Endothelial cell of umbilical vein (primary cell): Measurements from ENCODE around the gene MXI1. TPM values are rescaled to one million over a fixed set of nuclear protein-coding genes. Genes with fewer than 3 reads are reported as not detected.

Experiments used
- BruUV-seq: library from RNA; stranded (reverse); fragments of 400-500 nt; replicated peaks from 2 replicates; lab custom pipeline; 2021; lab: Mats Ljungman, UMichigan
- CTCF ChIA-PET: fragments of 300-600, 350-600 bp; sonication (Branson Sonifier 250); formaldehyde crosslinking; loops from one replicate; lab custom pipeline; 2021; ENCODE audit warnings: antibody characterized with exemption, inconsistent platforms; lab: Charles Lee
- POLR2A ChIA-PET: fragments of 300-600, 350-600 bp; sonication (Branson Sonifier 250); formaldehyde crosslinking; loops from one replicate; lab custom pipeline; 2021; ENCODE audit warnings: antibody characterized with exemption, inconsistent platforms; lab: Charles Lee
- DNase-seq: peaks from one replicate; pipeline ENCODE4 v3.0.0-alpha.2; 2011; ENCODE audit warnings: low read depth, low spot score
- FAIRE-seq: peaks from 2 replicates; lab custom pipeline; 2011; peaks lifted over from hg19 to GRCh38; lab: Jason Lieb, UNC
- H2AFZ ChIP-seq: 2 replicates; pipeline ENCODE4 v1.6.0; 2012; ENCODE audit warnings: low read depth, low read length, control low read depth, inconsistent platforms
- H3K27ac ChIP-seq: 2 replicates; pipeline ENCODE4 v1.5.1; 2011; ENCODE audit warnings: low read depth, mild to moderate bottlenecking, control low read depth, low read length, moderate library complexity; ENCODE audit not compliant: insufficient read depth
- H3K27me3 ChIP-seq, 2 experiments: 2 replicates each; pipeline versions ENCODE4 v1.6.0 to v1.6.1; 2011; ENCODE audit warnings: low read length in 2 of 2, mixed read lengths in 1 of 2; ENCODE audit not compliant: control insufficient read depth in 2 of 2, insufficient read depth in 2 of 2
- H3K36me3 ChIP-seq, 2 experiments: 2 replicates in 1 of 2; 3 replicates in 1 of 2; pipeline ENCODE4 v1.5.1; 2011; ENCODE audit warnings: low read length in 2 of 2, mild to moderate bottlenecking in 1 of 2, moderate library complexity in 1 of 2; ENCODE audit not compliant: control insufficient read depth in 2 of 2, insufficient read depth in 2 of 2; ENCODE audit errors: extremely low read depth in 1 of 2
- H3K4me1 ChIP-seq: 3 replicates; pipeline ENCODE4 v1.5.1; 2011; ENCODE audit warnings: mild to moderate bottlenecking, low read length; ENCODE audit not compliant: control insufficient read depth, insufficient read depth; ENCODE audit errors: extremely low read depth
- H3K4me2 ChIP-seq: 2 replicates; pipeline ENCODE4 v1.6.1; 2011; ENCODE audit warnings: low read length, control low read depth, mixed read lengths; ENCODE audit not compliant: insufficient read depth
- H3K4me3 ChIP-seq, 3 experiments: fragments of 200-600 bp in 1 of 3; sonication (generic), shearing (Covaris generic) in 1 of 3; replicated peaks in 1 of 3; 2 replicates each; pipeline ENCODE4 v1.5.1; 2011 to 2016; ENCODE audit warnings: control low read depth in 3 of 3, low read length in 3 of 3, mild to moderate bottlenecking in 2 of 3, inconsistent platforms in 1 of 3, low read depth in 1 of 3, moderate library complexity in 1 of 3; ENCODE audit not compliant: insufficient read depth in 1 of 3
- H3K79me2 ChIP-seq: 2 replicates; pipeline ENCODE4 v1.6.0; 2012; ENCODE audit warnings: low read length, inconsistent platforms; ENCODE audit not compliant: control insufficient read depth, insufficient read depth
- H3K9ac ChIP-seq: replicated peaks from 2 replicates; pipeline ENCODE3; 2011; ENCODE audit warnings: low read length, control low read depth; ENCODE audit not compliant: insufficient read depth; ENCODE audit errors: extremely low read depth
- H3K9me1 ChIP-seq: replicated peaks from 3 replicates; pipeline ENCODE4 v1.6.0; 2011; ENCODE audit warnings: mild to moderate bottlenecking, low read length; ENCODE audit not compliant: control insufficient read depth, insufficient read depth; ENCODE audit errors: extremely low read depth
- H3K9me3 ChIP-seq: replicated peaks from 2 replicates; pipeline ENCODE4 v1.5.1; 2012; ENCODE audit warnings: low read length, inconsistent platforms; ENCODE audit not compliant: control insufficient read depth, insufficient read depth
- H4K20me1 ChIP-seq: replicated peaks from 2 replicates; pipeline ENCODE3; 2011; ENCODE audit warnings: mild to moderate bottlenecking, low read length; ENCODE audit not compliant: control insufficient read depth, insufficient read depth; ENCODE audit errors: extremely low read depth
- EZH2 ChIP-seq: IDR thresholded peaks from 2 replicates; pipeline ENCODE4 v1.6.1; 2012; ENCODE audit warnings: borderline replicate concordance, low read depth, mild to moderate bottlenecking, moderate library complexity, low read length, inconsistent platforms; ENCODE audit not compliant: severe bottlenecking
- FOS ChIP-seq: IDR thresholded peaks from 2 replicates; pipeline ENCODE4 v1.6.1; 2011; ENCODE audit warnings: mild to moderate bottlenecking, low read length, moderate library complexity, borderline replicate concordance; ENCODE audit not compliant: insufficient read depth
- GATA2 ChIP-seq: IDR thresholded peaks from 2 replicates; pipeline ENCODE4 v1.7.0; 2011; ENCODE audit warnings: low read depth, mild to moderate bottlenecking, moderate library complexity, mixed read lengths, low read length; ENCODE audit not compliant: insufficient read length, insufficient read depth
- JUN ChIP-seq: IDR thresholded peaks from 2 replicates; pipeline ENCODE4 v1.6.1; 2011; ENCODE audit warnings: borderline replicate concordance, low read depth; ENCODE audit not compliant: insufficient read length, insufficient read depth
- MYC ChIP-seq: IDR thresholded peaks from one replicate; pipeline ENCODE4 v1.6.1; 2011; ENCODE audit warnings: mild to moderate bottlenecking, low read depth, low read length
- POLR2A ChIP-seq: IDR thresholded peaks from 2 replicates; pipeline ENCODE4 v1.6.1; 2012; ENCODE audit warnings: low read depth, mild to moderate bottlenecking, control low read depth, low read length
- POLR2AphosphoS5 ChIP-seq: IDR thresholded peaks from 2 replicates; pipeline ENCODE4 v1.6.1; 2012; ENCODE audit warnings: low read depth, mild to moderate bottlenecking, control low read depth, low read length, moderate library complexity; ENCODE audit not compliant: insufficient read depth
- dilution Hi-C: fragments of 300-500 bp; cut with MboI; formaldehyde crosslinking; loops from one replicate; pipeline ENCODE4 v1.15.0; 2019; ENCODE audit warnings: low sequenced_read_pairs; ENCODE audit not compliant: extremely low pct_ligation_motif_present
- intact Hi-C: fragments of 100-400 bp; cut with micrococcal nuclease; formaldehyde crosslinking; loops from one replicate; pipeline ENCODE4 v1.10.0; 2022
- polyA plus RNA-seq, 4 experiments: library from polyadenylated mRNA; depleted of rRNA in 3 of 4; stranded (reverse) in 3 of 4; unstranded in 1 of 4; fragments of >200 nt; gene quantifications; 2 replicates each; pipeline versions ENCODE4 v1.2.1 to v1.2.3, GENCODE V29; 2011 to 2012; ENCODE audit warnings: missing spikeins in 1 of 4
- total RNA-seq: library from RNA; stranded (reverse); gene quantifications from 2 replicates; pipeline ENCODE4 v1.2.3, GENCODE V29; 2021
- TF ChIP-seq, protein P1 (sequence below), 2 donors: IDR thresholded peaks; 1 replicate in 1 of 2; 2 replicates in 1 of 2; pipeline ENCODE4 v1.5.1; 2011; ENCODE audit warnings: low read length in 2 of 2, mild to moderate bottlenecking in 2 of 2, moderate library complexity in 2 of 2, control low read depth in 1 of 2, inconsistent platforms in 1 of 2, low read depth in 1 of 2; ENCODE audit not compliant: insufficient read depth in 1 of 2; ENCODE audit errors: extremely low read depth in 1 of 2
- TF ChIP-seq, protein P2 (sequence below): IDR thresholded peaks from 2 replicates; pipeline ENCODE4 v1.6.1; 2011; ENCODE audit not compliant: insufficient read depth, insufficient read length

The MXI1 gene
- total and polyA plus RNA-seq, 2 donors (not counting 3 experiments of a cell fraction or from before 2014, with no cell fraction given), result 2.7 to 8.5 TPM

DNA sequence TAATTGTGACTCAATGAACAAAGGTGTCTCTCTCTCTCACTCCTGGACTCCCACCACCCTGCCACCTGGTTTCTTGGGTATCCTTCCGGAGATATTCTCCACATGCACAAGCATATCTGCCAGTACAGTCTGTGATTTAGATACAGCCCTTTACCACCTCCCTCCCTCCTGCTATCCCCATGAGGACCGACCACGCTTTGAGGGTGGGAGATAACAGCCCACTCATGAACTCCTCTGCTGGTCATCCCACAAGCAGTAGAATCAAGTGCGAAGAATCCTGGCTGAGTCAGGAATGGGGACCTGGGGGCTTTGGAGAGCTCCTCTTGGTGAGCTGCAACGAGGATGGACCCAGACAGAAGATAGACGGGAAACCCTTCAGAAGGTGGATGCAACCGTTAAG lies 28.2 kb upstream of the MXI1 start:
- Histone ChIP-seq H3K36me3 (no peaks in the 10 kb centered on the region), H4K20me1 (no peaks in the 10 kb centered on the region), H3K79me2 (no peaks in the 10 kb centered on the region), H3K9ac (no peak overlapping the region), H3K9me1 (no peaks in the 10 kb centered on the region), H3K9me3 (no peaks in the 10 kb centered on the region), H2AFZ (no peak overlapping the region), H3K4me2 (no peak overlapping the region), H3K4me1 (peaks cover 14% of the 10 kb centered on the region), H3K4me3 (no peak overlapping the region), H3K27me3 (no peaks in the 10 kb centered on the region), H3K27ac (no peak overlapping the region)
- intact Hi-C loops, result no loop called here
- no peak for FAIRE-seq
- ChIA-PET CTCF (no interaction called here), POLR2A (no interaction called here)
- DNase-seq, result no peak
- no TSS peak for BruUV-seq
- TF ChIP-seq EZH2, result no peak
- TF ChIP-seq, protein P1, sequence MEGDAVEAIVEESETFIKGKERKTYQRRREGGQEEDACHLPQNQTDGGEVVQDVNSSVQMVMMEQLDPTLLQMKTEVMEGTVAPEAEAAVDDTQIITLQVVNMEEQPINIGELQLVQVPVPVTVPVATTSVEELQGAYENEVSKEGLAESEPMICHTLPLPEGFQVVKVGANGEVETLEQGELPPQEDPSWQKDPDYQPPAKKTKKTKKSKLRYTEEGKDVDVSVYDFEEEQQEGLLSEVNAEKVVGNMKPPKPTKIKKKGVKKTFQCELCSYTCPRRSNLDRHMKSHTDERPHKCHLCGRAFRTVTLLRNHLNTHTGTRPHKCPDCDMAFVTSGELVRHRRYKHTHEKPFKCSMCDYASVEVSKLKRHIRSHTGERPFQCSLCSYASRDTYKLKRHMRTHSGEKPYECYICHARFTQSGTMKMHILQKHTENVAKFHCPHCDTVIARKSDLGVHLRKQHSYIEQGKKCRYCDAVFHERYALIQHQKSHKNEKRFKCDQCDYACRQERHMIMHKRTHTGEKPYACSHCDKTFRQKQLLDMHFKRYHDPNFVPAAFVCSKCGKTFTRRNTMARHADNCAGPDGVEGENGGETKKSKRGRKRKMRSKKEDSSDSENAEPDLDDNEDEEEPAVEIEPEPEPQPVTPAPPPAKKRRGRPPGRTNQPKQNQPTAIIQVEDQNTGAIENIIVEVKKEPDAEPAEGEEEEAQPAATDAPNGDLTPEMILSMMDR (IDR thresholded peaks at IDR 0.05; ENCODE audit: extremely low read depth in 1 of 2, insufficient read depth in 1 of 2, low read depth in 1 of 2, low read length in 2 of 2), result no peak
- TF ChIP-seq, protein P2, sequence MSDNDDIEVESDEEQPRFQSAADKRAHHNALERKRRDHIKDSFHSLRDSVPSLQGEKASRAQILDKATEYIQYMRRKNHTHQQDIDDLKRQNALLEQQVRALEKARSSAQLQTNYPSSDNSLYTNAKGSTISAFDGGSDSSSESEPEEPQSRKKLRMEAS, result no peak
- TF ChIP-seq MYC, result no peak
- no peak for TF ChIP-seq FOS
- TF ChIP-seq GATA2, result no peak
- no peak for TF ChIP-seq JUN
- no peak for TF ChIP-seq POLR2AphosphoS5
- no peak for TF ChIP-seq POLR2A
- dilution Hi-C loops, result no loop called here
